Transverse colon (tissue), 4 donors: ENCODE measurements around the gene IL4R.

Experiments used
- EP300 ChIP-seq: sonication (generic); formaldehyde crosslinking; IDR thresholded peaks from one replicate; pipeline ENCODE4 v1.6.1; 2017; ENCODE audit warnings: antibody characterized with exemption, low read depth
- POLR2A ChIP-seq: fragments of 450-650 bp; IDR thresholded peaks from one replicate; pipeline ENCODE4 v1.6.1; 2016; ENCODE audit warnings: antibody characterized with exemption, mild to moderate bottlenecking, moderate library complexity
- POLR2AphosphoS5 ChIP-seq, 3 donors: sonication (generic); formaldehyde crosslinking; IDR thresholded peaks; one replicate each; pipeline ENCODE4 v1.6.1; 2016; ENCODE audit warnings: antibody characterized with exemption in 3 of 3
- TF ChIP-seq, protein P1 (sequence below), 5 experiments: fragments of 200-600 bp in 3 of 5; fragments of 450-650 bp in 2 of 5; sonication (generic) in 3 of 5; IDR thresholded peaks; 1 replicate in 2 of 5; 2 replicates in 3 of 5; pipeline ENCODE4 v1.5.1; 2016 to 2017; ENCODE audit warnings: antibody characterized with exemption in 5 of 5, inconsistent platforms in 3 of 5, mild to moderate bottlenecking in 2 of 5, moderate library complexity in 1 of 5

DNA sequence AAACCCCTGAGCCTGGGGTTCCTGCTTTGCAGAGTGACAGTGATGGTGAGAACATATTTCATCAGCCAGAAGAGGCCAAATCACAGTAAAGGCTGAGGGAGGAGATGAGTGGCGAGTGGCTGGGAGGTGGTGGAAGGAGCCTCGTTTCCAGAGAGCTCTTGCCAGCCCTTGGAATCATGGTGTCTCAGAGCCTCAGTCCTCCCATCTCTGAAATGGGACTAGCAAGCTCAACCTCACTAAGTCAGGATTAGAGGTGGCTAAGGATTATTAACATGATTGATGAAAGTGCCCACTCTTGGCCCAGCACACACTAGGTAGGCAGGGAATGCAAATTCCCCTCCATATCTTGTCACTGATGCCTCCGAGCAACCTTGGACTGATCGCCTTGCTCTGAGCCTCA, 43.0 kb downstream of the IL4R start:
- TF ChIP-seq POLR2A (no peak), EP300 (no peak), POLR2AphosphoS5 (IDR thresholded peaks at IDR 0.05) (no peak)
- TF ChIP-seq, protein P1, sequence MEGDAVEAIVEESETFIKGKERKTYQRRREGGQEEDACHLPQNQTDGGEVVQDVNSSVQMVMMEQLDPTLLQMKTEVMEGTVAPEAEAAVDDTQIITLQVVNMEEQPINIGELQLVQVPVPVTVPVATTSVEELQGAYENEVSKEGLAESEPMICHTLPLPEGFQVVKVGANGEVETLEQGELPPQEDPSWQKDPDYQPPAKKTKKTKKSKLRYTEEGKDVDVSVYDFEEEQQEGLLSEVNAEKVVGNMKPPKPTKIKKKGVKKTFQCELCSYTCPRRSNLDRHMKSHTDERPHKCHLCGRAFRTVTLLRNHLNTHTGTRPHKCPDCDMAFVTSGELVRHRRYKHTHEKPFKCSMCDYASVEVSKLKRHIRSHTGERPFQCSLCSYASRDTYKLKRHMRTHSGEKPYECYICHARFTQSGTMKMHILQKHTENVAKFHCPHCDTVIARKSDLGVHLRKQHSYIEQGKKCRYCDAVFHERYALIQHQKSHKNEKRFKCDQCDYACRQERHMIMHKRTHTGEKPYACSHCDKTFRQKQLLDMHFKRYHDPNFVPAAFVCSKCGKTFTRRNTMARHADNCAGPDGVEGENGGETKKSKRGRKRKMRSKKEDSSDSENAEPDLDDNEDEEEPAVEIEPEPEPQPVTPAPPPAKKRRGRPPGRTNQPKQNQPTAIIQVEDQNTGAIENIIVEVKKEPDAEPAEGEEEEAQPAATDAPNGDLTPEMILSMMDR (IDR thresholded peaks at IDR 0.05), result no peak
